ENCODE results near the gene MEF2A.

The MEF2A gene

GRCh38 chr15:99668533-99669182 lies 102.9 kb downstream of the MEF2A start:
- H3K27me3 ChIP-seq (ENCODE audit: control insufficient read depth, insufficient read depth, low read length), result no peaks in the 10 kb centered on the region
- H3K4me3 ChIP-seq (ENCODE audit: low read depth, low read length), result no peak overlapping the region
- H2AFZ ChIP-seq, result no peak overlapping the region
- H3K4me2 ChIP-seq (ENCODE audit: low read length), result no peak overlapping the region
- no peaks in the 10 kb centered on the region for H3K9me3 ChIP-seq (ENCODE audit: control insufficient read depth, low read length)
- H3K36me3 ChIP-seq (ENCODE audit: control insufficient read depth, insufficient read depth, low read length), result no peaks in the 10 kb centered on the region
- no peak overlapping the region for H3K27ac ChIP-seq
- TF ChIP-seq CTCF (IDR thresholded peaks at IDR 0.05), result no peak
- no peaks in the 10 kb centered on the region for H3K4me1 ChIP-seq
- H3K9ac ChIP-seq, result no peak overlapping the region
- H3K79me2 ChIP-seq, result no peaks in the 10 kb centered on the region

DNA sequence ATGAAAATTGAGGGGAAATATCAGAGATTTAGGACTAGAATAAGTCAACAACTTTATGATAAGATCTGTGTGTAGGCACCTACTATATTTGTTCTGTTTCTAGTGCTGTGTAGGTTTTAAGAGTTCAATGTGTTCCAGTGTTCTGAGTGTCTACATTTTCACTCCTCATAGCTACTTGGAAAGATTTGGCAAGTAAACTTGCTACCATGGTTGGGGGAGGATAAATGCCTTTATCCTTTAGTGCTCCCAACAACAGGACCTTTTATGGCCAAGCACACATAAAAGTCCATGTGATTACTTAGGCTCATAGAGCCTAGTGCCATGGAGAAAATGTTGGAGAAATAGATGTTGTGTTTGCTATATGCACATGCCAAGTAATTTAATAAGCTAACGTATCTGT lies 103.5 kb downstream of the MEF2A start:
- H3K27me3 ChIP-seq (ENCODE audit: control insufficient read depth, insufficient read depth, low read length), result no peaks in the 10 kb centered on the region
- H3K79me2 ChIP-seq, result no peaks in the 10 kb centered on the region
- no peak overlapping the region for H2AFZ ChIP-seq
- H3K4me3 ChIP-seq (ENCODE audit: low read depth, low read length), result no peak overlapping the region
- TF ChIP-seq CTCF (IDR thresholded peaks at IDR 0.05), result no peak
- no peak overlapping the region for H3K9ac ChIP-seq
- no peak overlapping the region for H3K27ac ChIP-seq
- H3K36me3 ChIP-seq (ENCODE audit: control insufficient read depth, insufficient read depth, low read length), result no peaks in the 10 kb centered on the region
- no peaks in the 10 kb centered on the region for H3K9me3 ChIP-seq (ENCODE audit: control insufficient read depth, low read length)
- no peaks in the 10 kb centered on the region for H3K4me1 ChIP-seq
- no peak overlapping the region for H3K4me2 ChIP-seq (ENCODE audit: low read length)

GRCh38 chr15:99671926-99672635 lies 106.3 kb downstream of the MEF2A start:
- Histone ChIP-seq H3K4me1 (no peaks in the 10 kb centered on the region), H3K36me3 (ENCODE audit: control insufficient read depth, insufficient read depth, low read length) (no peaks in the 10 kb centered on the region), H3K9me3 (ENCODE audit: control insufficient read depth, low read length) (no peaks in the 10 kb centered on the region)

GRCh38 chr15:99673111-99673510 lies 107.3 kb downstream of the MEF2A start:
- Histone ChIP-seq H3K9ac (no peak overlapping the region), H3K4me3 (ENCODE audit: low read depth, low read length) (no peak overlapping the region), H3K4me1 (no peaks in the 10 kb centered on the region), H2AFZ (no peak overlapping the region), H3K79me2 (no peaks in the 10 kb centered on the region), H3K27ac (no peak overlapping the region), H3K27me3 (ENCODE audit: control insufficient read depth, insufficient read depth, low read length) (no peaks in the 10 kb centered on the region), H3K36me3 (ENCODE audit: control insufficient read depth, insufficient read depth, low read length) (no peaks in the 10 kb centered on the region), H3K4me2 (ENCODE audit: low read length) (no peak overlapping the region), H3K9me3 (ENCODE audit: control insufficient read depth, low read length) (no peaks in the 10 kb centered on the region)
- TF ChIP-seq CTCF (IDR thresholded peaks at IDR 0.05), result no peak

More at GRCh38 chr15:99671926-99672635, 106.3 kb downstream of the MEF2A start:
- Histone ChIP-seq H3K27ac (no peak overlapping the region), H3K9ac (no peak overlapping the region), H2AFZ (no peak overlapping the region), H3K4me2 (ENCODE audit: low read length) (no peak overlapping the region), H3K79me2 (no peaks in the 10 kb centered on the region), H3K4me3 (ENCODE audit: low read depth, low read length) (no peak overlapping the region), H3K27me3 (ENCODE audit: control insufficient read depth, insufficient read depth, low read length) (no peaks in the 10 kb centered on the region)
- no peak for TF ChIP-seq CTCF (IDR thresholded peaks at IDR 0.05)

All from parathyroid adenoma (tissue), 2 donors.